D721Med (cell line): Measurements from ENCODE around the gene FOXRED1.

Source experiments
- DNase-seq: peaks from one replicate; pipeline ENCODE4 v3.0.0; 2011; ENCODE audit warnings: low spot score; ENCODE audit not compliant: insufficient read length
- FAIRE-seq: peaks from 2 replicates; lab custom pipeline; 2011; peaks lifted over from hg19 to GRCh38; lab: Jason Lieb, UNC
- CTCF ChIP-seq: IDR thresholded peaks from 2 replicates; pipeline ENCODE4 v1.5.1; 2012; ENCODE audit warnings: mild to moderate bottlenecking, control low read depth; ENCODE audit not compliant: insufficient read depth; ENCODE audit errors: missing control alignments

Gene FOXRED1

GRCh38 chr11:126277322-126277721 is 8.4 kb downstream of the FOXRED1 start:
- no peak for TF ChIP-seq CTCF
- FAIRE-seq (no peak), DNase-seq (no peak)

GRCh38 chr11:126277780-126278179 is 8.8 kb downstream of the FOXRED1 start:
- TF ChIP-seq CTCF: no peak
- no peak for DNase-seq
- no peak for FAIRE-seq

- FAIRE-seq (no peak), DNase-seq (no peak)
- TF ChIP-seq CTCF: no peak
Observed at GRCh38 chr11:126279191-126279590, 10.2 kb downstream of the FOXRED1 start.

- DNase-seq (no peak), FAIRE-seq (no peak)
- TF ChIP-seq CTCF: no peak
Observed at GRCh38 chr11:126280595-126280994, 11.6 kb downstream of the FOXRED1 start.

- DNase-seq (no peak), FAIRE-seq (no peak)
- no peak for TF ChIP-seq CTCF
Observed at GRCh38 chr11:126281245-126281644, 12.3 kb downstream of the FOXRED1 start.

- TF ChIP-seq CTCF: no peak
- FAIRE-seq: no peak
- no peak for DNase-seq
Observed at GRCh38 chr11:126281666-126282175, 12.8 kb downstream of the FOXRED1 start.

GRCh38 chr11:126282361-126282735 is 13.4 kb downstream of the FOXRED1 start:
- no peak for FAIRE-seq
- DNase-seq: peak; percentile 34

More at GRCh38 chr11:126282361-126282735, 13.4 kb downstream of the FOXRED1 start:
- TF ChIP-seq CTCF: no peak
